ENCODE results near the gene DENND2A. TPM values are rescaled to one million over a fixed set of nuclear protein-coding genes. Genes with fewer than 3 reads are reported as not detected.
A peak's percentile ranks its signal among the peaks of the same experiment; 100 is the strongest.
"Not testable (repeated sequence)": the region's sequence is repeated elsewhere in the genome, so short reads cannot be mapped to it uniquely, and the experiment has no call there.

DENND2A gene
- total RNA-seq, 3 donors from 2014 or later: 6.9 to 13.1 (median 7.6) TPM

DNA sequence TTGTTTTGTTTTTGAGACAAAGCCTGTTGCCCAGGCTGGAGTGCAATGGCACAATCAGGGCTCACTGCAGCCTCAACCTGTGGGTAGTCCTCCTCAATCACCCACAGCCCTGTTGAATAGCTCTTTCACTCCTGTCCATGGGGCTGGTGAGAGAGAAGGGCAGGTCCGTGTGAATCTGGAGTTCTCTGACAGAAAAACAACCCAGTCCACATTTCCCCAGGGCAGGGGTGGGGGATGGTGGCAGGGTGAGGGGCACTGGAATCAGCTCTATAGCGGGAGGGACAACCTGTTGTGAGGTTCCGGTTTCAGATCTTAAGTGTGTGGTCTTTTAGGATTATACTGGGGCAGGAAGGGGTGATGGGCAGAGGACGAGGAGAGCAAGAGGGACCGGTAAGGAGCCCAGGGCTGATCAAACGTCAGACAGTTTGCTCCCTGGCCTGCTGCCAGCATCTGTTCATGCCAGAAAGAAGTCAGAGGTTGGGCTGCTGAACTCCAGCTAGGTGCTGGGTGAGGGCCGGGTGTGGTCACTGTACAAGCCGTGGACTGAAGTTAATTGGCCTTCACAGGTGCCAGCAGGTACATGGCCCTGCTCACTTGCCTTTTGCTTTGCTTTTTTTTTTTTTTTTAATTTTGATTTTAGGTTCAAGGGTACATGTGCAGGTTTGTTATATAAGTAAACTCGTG lies 128.2 kb downstream of the DENND2A start:
- no peaks in the 10 kb centered on the region for H3K9me3 ChIP-seq
- TF ChIP-seq, protein P1, sequence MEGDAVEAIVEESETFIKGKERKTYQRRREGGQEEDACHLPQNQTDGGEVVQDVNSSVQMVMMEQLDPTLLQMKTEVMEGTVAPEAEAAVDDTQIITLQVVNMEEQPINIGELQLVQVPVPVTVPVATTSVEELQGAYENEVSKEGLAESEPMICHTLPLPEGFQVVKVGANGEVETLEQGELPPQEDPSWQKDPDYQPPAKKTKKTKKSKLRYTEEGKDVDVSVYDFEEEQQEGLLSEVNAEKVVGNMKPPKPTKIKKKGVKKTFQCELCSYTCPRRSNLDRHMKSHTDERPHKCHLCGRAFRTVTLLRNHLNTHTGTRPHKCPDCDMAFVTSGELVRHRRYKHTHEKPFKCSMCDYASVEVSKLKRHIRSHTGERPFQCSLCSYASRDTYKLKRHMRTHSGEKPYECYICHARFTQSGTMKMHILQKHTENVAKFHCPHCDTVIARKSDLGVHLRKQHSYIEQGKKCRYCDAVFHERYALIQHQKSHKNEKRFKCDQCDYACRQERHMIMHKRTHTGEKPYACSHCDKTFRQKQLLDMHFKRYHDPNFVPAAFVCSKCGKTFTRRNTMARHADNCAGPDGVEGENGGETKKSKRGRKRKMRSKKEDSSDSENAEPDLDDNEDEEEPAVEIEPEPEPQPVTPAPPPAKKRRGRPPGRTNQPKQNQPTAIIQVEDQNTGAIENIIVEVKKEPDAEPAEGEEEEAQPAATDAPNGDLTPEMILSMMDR (IDR thresholded peaks at IDR 0.05): no peak
- TF ChIP-seq POLR2AphosphoS5 (IDR thresholded peaks at IDR 0.05): no peak
- TF ChIP-seq POLR2A (IDR thresholded peaks at IDR 0.05): no peak
- no peak overlapping the region for H3K27ac ChIP-seq
- no peak overlapping the region for H3K4me3 ChIP-seq
- H3K27me3 ChIP-seq: no peaks in the 10 kb centered on the region
- no peaks in the 10 kb centered on the region for H3K36me3 ChIP-seq
- peak; percentile 30 to 75 for DNase-seq (ENCODE audit: low spot score in 2 of 2)
- intact Hi-C loops (cut with DNase I; ENCODE audit: low total_unique reads): no loop called here
- H3K4me1 ChIP-seq: no peaks in the 10 kb centered on the region

DNA sequence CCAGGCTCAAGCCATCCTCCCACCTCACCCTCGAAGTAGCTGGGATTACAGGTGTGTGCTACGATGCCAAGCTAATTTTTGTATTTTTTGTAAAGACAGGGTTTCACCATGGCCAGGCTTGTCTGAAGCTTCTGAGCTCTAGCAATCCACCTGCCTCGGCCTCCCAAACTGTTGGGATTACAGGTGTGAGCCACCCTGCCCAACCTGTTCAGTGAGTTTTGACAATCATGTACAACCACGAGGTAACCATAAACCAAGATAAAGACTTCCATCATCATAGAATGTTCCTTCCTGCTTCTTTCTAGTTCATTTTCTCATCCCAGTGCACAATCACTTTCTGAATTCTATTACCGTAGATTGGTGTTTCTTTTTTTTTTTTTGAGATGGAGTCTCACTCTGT lies 130.8 kb downstream of the DENND2A start:
- no peak for DNase-seq (ENCODE audit: low spot score in 2 of 2)
- intact Hi-C loops (cut with DNase I; ENCODE audit: low total_unique reads): no loop called here
- Histone ChIP-seq H3K27me3 (no peaks in the 10 kb centered on the region), H3K4me3 (no peak overlapping the region), H3K4me1 (no peaks in the 10 kb centered on the region), H3K36me3 (no peaks in the 10 kb centered on the region), H3K27ac (no peak overlapping the region), H3K9me3 (no peaks in the 10 kb centered on the region)
- TF ChIP-seq POLR2A (IDR thresholded peaks at IDR 0.05): no peak
- TF ChIP-seq POLR2AphosphoS5 (IDR thresholded peaks at IDR 0.05): no peak
- TF ChIP-seq, protein P1 (IDR thresholded peaks at IDR 0.05): no peak

DNA sequence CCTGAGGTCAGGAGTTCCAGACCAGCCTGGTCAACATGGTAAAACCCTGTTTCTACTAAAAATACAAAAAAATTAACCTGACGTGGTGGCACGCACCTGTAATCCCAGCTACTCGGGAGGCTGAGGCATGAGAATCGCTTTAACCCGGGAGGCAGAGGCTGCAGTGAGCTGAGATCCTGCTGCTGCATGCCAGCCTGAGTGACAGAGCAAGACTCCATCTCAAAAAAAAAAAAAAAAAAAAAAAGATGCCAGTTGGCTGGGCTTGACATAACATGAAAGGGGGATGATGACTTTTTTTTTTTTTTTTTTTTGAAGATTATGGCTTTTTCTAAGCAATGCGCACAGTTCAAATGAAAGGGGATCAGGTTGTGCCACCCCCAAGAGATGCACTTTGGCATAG lies 133.1 kb downstream of the DENND2A start:
- DNase-seq (ENCODE audit: low spot score in 2 of 2); intact Hi-C loops (cut with DNase I; ENCODE audit: low total_unique reads); H3K4me1 ChIP-seq; H3K27ac ChIP-seq; H3K4me3 ChIP-seq; H3K36me3 ChIP-seq; H3K9me3 ChIP-seq; H3K27me3 ChIP-seq: not testable (repeated sequence)

DNA sequence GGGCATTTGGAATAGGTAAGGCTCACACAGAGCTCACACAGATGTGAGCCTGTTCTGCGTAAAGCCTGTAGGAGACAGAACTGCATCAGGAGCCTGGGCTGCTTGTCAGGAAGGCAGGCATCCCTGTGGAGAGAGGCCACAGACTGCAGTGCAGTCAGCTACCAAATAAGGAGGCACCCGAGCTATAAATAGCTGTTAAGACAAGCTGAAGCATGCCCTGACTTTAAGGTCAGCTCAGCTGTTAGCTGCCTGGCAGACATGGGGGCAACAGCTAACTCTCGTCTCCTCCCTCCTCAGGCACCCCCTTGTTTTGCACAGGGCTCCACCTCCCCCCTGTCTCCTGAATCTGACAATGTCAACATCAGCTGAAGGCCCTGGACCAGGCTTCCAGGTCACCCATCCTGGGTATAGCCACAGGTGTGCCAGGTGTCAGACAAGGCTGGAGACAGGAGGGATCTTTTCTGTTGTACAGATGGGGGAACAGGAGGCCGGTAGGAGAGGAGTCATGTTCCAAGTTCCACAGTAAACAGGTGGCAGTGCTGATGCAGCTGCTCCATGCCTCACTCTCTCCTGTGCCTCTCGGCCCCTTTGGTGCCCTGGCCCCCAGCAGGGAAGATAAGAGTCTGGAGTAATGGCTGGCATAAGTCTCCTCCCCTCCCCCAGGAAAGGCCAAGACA lies 133.7 kb downstream of the DENND2A start:
- TF ChIP-seq POLR2AphosphoS5 (IDR thresholded peaks at IDR 0.05) (no peak), POLR2A (IDR thresholded peaks at IDR 0.05) (no peak)
- TF ChIP-seq, protein P1 (IDR thresholded peaks at IDR 0.05): no peak
- no peaks in the 10 kb centered on the region for H3K36me3 ChIP-seq
- DNase-seq (ENCODE audit: low spot score in 2 of 2): peak in 1 of 2 donors; percentile 29
- intact Hi-C loops (cut with DNase I; ENCODE audit: low total_unique reads): no loop called here
- H3K9me3 ChIP-seq: no peaks in the 10 kb centered on the region
- H3K27me3 ChIP-seq: no peaks in the 10 kb centered on the region
- peak overlapping the region; percentile 4 to 18 for H3K27ac ChIP-seq
- H3K4me1 ChIP-seq: no peaks in the 10 kb centered on the region
- H3K4me3 ChIP-seq: no peak overlapping the region

DNA sequence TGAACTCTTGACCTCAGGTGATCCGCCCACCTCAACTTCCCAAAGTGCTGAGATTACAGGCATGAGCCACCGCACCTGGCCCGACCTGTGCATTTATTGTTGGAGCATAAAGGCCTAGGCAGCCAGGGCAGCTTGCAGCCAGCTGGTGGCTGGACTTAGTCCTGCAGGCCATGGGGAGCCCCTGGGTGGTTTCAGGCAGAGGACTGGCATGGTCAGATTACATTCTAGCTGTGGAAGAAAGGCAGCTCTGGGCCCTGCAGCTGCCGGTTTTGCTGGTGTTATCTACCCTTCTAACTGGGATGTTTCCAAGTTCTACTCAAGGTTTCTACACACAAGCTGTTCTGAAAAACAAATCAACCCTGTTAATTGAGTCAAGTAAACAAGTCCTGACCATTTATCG lies 138.6 kb downstream of the DENND2A start:
- intact Hi-C loops (cut with DNase I; ENCODE audit: low total_unique reads): no loop called here
- no peaks in the 10 kb centered on the region for H3K9me3 ChIP-seq
- H3K4me3 ChIP-seq: no peak overlapping the region
- no peaks in the 10 kb centered on the region for H3K27me3 ChIP-seq
- H3K36me3 ChIP-seq: no peaks in the 10 kb centered on the region
- DNase-seq (ENCODE audit: low spot score in 2 of 2): no peak
- no peak overlapping the region for H3K27ac ChIP-seq
- H3K4me1 ChIP-seq: no peaks in the 10 kb centered on the region
- TF ChIP-seq, protein P1 (IDR thresholded peaks at IDR 0.05): no peak
- no peak for TF ChIP-seq POLR2A (IDR thresholded peaks at IDR 0.05)
- no peak for TF ChIP-seq POLR2AphosphoS5 (IDR thresholded peaks at IDR 0.05)

DNA sequence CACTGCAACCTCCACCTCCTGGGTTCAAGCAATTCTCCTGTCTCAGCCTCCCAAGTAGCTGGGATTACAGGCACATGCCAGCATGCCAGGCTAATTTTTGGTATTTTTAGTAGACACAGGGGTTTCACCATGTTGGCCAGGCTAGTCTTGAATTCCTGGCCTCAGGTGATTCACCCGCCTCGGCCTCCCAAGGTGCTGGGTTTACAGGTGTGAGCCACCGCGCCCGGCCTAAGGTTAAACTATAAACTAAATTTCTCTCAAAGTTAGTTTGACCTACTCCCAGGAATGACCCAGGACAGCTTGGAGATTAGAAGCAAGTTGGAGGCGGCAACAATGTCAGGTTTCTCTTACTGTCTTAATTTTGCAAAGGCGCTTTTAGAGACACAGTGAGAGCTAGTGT lies 142.8 kb downstream of the DENND2A start:
- H3K27ac ChIP-seq; H3K4me1 ChIP-seq; intact Hi-C loops (cut with DNase I; ENCODE audit: low total_unique reads); DNase-seq (ENCODE audit: low spot score in 2 of 2); H3K9me3 ChIP-seq; H3K36me3 ChIP-seq; H3K4me3 ChIP-seq; H3K27me3 ChIP-seq: not testable (repeated sequence)
